HCEC 1CT (cell line): ENCODE measurements around the gene STX8.
"Not testable (repeated sequence)": the region's sequence is repeated elsewhere in the genome, so short reads cannot be mapped to it uniquely, and the experiment has no call there.

Experiments used
- DNase-seq: peaks from one replicate; pipeline ENCODE4 v3.0.0-alpha.2; 2017

Gene STX8

GRCh38 chr17:9498490-9498889 is 77.1 kb downstream of the STX8 start:
- DNase-seq: no peak

DNA sequence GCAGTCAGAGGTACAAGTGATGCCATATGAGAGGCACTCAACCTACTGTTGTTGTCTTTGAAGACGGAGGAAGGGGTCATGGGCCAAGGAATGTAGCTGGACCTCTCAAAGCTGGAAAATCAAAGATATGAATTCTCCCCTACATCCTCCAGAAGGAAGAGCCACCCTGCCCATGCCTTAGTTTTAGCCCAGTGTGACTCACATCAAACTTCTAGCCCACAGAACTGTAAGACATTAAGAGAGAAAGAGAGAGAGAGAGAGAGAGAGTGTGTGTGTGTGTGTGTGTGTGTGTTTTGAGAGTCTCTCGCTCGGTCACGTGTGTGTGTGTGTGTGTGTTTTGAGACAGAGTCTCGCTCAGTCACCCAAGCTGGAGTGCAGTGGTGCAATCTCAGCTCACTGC is 87.1 kb downstream of the STX8 start:
- no peak for DNase-seq

- no peak for DNase-seq
These were observed 88.2 kb downstream of the STX8 start for GRCh38 chr17:9487406-9487805.

- DNase-seq: peak; percentile 20
These were observed 90.8 kb downstream of the STX8 start for GRCh38 chr17:9484789-9485188.

DNA sequence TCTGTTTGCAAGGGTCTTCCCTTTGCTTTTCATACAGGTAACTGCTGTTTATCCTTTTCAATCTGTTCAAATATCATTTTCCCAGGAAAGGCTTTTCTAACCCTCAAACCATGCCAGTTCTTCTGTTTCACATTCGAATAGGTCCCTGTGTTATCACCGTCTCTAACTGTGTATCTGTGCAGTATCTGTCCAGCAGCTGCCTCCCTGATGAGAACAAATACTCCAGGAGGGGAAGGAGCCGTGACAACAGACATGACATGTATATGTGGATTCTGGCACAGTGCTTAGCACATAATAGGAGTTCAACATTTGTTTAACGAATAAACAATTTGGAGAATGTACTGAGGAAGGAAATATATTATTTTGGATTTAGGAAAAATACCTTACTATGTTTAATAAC is 95.7 kb downstream of the STX8 start:
- no peak for DNase-seq

- no peak for DNase-seq
These were observed 96.7 kb downstream of the STX8 start for GRCh38 chr17:9478889-9479288.

DNA sequence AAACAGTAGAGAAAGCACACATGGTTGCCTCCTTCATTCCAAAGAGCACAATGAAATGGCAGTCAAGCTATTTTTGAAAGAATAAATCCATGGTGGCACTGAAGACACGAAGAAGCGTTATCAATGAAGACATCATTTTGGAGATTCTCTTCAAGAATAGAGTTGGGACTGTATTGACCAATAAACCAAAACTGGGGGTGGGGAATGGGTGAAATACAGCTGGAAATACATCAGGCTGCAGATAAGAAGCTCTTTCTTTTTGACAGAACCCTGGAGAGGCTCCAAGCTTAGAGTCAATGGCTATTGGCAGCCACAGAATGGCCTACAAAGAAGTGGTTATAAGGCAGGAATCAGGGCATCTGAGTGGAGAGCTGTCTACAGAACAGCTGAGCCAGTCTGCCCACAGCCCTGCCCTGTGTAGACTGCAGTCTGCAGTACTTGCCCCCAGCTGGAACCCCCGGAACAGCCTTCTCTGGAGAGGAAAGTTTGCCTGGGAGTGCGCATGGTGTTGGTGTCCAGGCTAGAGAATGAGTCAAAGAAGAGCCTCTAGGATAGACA is 100.4 kb downstream of the STX8 start:
- DNase-seq: no peak

GRCh38 chr17:9473711-9474110 is 101.9 kb downstream of the STX8 start:
- DNase-seq: peak; percentile 58

DNA sequence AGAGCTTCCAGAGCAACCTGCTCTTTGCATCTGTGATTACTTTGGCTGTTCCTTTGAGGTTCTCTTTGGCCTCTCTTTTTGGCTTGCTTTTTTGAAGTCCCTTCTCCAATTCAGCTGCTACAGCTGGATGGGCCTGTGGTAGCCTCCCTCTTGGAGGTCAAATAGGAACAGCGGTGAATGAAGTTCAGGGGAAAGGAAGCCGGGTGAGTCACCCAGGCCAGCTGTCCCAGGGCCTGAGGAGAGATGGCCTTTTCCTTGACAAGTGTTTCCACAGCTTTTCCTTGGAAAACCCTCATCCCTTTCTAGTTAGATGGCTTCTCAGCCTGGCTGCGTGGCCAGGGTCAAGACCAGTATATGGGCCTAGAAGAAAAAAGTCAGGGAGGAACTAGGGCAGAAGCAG is 103.1 kb downstream of the STX8 start:
- peak; percentile 76 for DNase-seq

- peak; percentile 54 for DNase-seq
These were observed 103.5 kb downstream of the STX8 start for GRCh38 chr17:9472094-9472493.

DNA sequence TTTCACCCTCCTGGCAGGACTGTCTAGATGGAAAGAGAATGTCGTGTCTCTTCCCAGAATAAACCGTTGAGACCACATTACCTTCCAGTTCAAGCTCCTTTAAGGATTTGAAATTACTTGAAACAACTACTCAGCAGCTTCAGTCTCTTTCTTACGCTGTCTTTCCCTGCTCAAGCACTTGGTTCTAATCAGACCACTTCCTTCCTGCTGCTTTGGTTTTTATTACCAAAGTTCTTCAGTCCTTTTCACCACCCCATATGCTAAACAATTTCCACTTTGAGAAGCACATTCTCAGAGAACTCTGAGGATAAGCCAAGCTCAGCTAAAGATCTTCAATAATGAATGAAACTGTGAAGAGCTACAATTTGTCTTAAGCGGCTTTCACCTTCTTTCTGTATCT is 105.4 kb downstream of the STX8 start:
- DNase-seq: no peak

GRCh38 chr17:9468937-9469336 is 106.7 kb downstream of the STX8 start:
- DNase-seq: no peak

DNA sequence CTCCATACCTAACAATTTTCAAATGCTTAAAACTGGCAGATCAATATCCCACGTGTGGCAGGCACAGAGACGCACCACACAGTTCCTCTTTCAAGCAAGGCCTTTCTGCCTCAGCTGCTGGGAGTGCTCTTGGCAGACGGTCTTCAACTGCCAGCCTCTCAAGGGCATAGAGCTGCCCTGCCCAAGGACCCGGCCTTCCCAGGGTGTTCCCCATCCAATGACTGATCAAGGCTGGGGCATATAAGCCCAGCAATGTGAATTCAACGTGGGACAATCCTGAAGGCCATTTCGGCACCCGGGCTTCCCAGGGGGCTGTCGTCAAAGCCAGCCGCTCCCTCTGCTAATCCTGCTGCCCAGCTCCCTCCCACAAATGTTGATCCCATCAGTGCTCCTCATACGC is 107.1 kb downstream of the STX8 start:
- no peak for DNase-seq

GRCh38 chr17:9467518-9467917 is 108.1 kb downstream of the STX8 start:
- no peak for DNase-seq

- peak; percentile 21 for DNase-seq
These were observed 110.3 kb downstream of the STX8 start for GRCh38 chr17:9465210-9465921.

- no peak for DNase-seq
These were observed 118.6 kb downstream of the STX8 start for GRCh38 chr17:9457005-9457404.

- no peak for DNase-seq
These were observed 119.3 kb downstream of the STX8 start for GRCh38 chr17:9456330-9456729.

- DNase-seq: no peak
These were observed 123.7 kb downstream of the STX8 start for GRCh38 chr17:9451934-9452333.

DNA sequence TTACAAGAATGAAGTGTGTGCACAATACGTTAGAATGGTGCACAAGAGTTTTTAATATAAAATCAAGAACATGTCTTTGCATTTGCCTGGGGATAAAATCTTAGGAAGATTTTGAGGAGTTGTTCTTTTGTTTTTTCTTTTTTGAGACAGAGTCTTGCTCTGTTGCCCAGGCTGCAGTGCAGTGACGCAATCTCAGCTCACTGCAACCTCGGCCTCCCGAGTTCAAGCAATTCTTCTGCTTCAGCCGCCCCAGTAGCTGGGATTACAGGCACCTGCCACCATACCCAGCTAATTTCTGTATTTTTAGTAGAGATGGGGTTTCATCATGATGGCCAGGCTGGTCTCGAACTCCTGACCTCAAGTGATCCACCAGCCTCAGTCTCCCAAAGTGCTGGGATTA is 128.3 kb downstream of the STX8 start:
- not testable (repeated sequence) for DNase-seq

- no peak for DNase-seq
These were observed 129.1 kb downstream of the STX8 start for GRCh38 chr17:9446528-9446927.

- no peak for DNase-seq
These were observed 130.2 kb downstream of the STX8 start for GRCh38 chr17:9445424-9445823.

DNA sequence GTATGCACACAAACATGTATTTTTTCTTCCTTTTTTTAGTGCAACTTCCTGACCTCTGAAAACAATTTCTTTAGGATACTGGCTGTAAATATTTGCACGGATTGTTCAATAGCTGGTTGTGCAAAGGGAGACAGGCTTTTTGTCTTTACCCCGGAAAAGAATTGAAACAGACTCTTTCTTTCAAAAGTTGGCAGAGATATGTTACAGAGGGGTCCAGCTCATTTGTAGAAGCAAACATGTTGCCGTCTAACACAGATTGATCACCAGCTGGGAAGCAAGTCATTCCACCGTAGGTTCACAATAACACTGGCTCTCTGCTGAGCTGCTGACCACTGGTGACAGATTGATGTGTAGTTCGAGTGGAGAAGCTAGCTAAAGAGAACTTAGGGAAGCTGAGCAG is 130.9 kb downstream of the STX8 start:
- no peak for DNase-seq

DNA sequence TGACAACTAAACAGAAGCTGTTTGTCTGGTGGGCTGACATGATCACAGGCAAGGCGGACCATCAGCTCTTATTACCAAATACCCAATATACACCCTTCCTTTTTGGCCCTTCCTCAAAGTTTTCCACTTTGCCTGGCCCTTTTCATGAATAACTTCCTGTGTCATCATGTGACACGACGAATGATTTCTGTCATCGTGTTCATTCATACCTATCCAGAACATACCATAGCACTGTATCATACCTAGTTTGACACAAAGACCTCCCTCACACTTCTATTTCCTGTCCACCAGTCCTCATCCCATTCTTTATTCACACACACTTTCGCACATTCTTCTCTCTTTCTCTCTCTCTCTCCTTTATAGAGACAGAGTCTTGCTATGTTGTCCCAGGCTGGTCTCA is 131.8 kb downstream of the STX8 start:
- DNase-seq: no peak

GRCh38 chr17:9439851-9440250 is 135.8 kb downstream of the STX8 start:
- DNase-seq: no peak

GRCh38 chr17:9436630-9437029 is 139.0 kb downstream of the STX8 start:
- no peak for DNase-seq
